ENCODE data around the gene OPN3. TPM values are rescaled to one million over a fixed set of nuclear protein-coding genes. Genes with fewer than 3 reads are reported as not detected.

Gene OPN3
- total and polyA plus RNA-seq, 2 donors (not counting 1 experiment from before 2014, with no cell fraction given) = 21.0 to 29.6 TPM

GRCh38 chr1:241615043-241615974 lies 24.9 kb downstream of the OPN3 start:
- Histone ChIP-seq H3K79me2 (ENCODE audit: control insufficient read depth, insufficient read depth, low read length) (peaks cover 7% of the 10 kb centered on the region), H3K9me3 (ENCODE audit: control extremely low read depth in 1 of 3, control insufficient read depth in 2 of 3, insufficient read depth in 1 of 3, low read length in 2 of 3) (no peaks in the 10 kb centered on the region), H3K4me2 (replicated peaks; ENCODE audit: low read depth, low read length, poor library complexity, severe bottlenecking) (no peak overlapping the region), H3K27me3 (replicated peaks in 1 of 4; ENCODE audit: control extremely low read depth in 1 of 4, control insufficient read depth in 3 of 4, insufficient read depth in 4 of 4, low read length in 3 of 4) (no peaks in the 10 kb centered on the region), H4K20me1 (ENCODE audit: control insufficient read depth, insufficient read depth, low read length, poor library complexity, severe bottlenecking) (peaks cover 8% of the 10 kb centered on the region), H3K4me3 (ENCODE audit: control extremely low read depth in 1 of 5, extremely low read depth in 1 of 5, insufficient read depth in 1 of 5, low read depth in 2 of 5, low read length in 4 of 5) (no peak overlapping the region), H3K27ac (ENCODE audit: low read length in 2 of 2) (no peak overlapping the region), H3K9ac (ENCODE audit: low read length) (no peak overlapping the region), H3K36me3 (replicated peaks in 1 of 2; ENCODE audit: control extremely low read depth in 1 of 2, control insufficient read depth in 1 of 2, extremely low read depth in 1 of 2, insufficient read depth in 2 of 2, low read length in 1 of 2) (peaks cover 0 to 4% of the 10 kb centered on the region in 2 experiments), H3K4me1 (ENCODE audit: control insufficient read depth in 2 of 2, insufficient read depth in 2 of 2, low read length in 2 of 2) (peaks cover 6 to 7% of the 10 kb centered on the region in 2 donors), H2AFZ (ENCODE audit: insufficient read depth, low read depth, low read length, poor library complexity, severe bottlenecking) (no peak overlapping the region)
- Mint-ChIP-seq H3K4me3 (no peak overlapping the region), H3K9me3 (ENCODE audit: insufficient read depth) (no peaks in the 10 kb centered on the region), H3K27me3 (no peaks in the 10 kb centered on the region), H3K4me1 (peaks cover 5% of the 10 kb centered on the region), H3K27ac (peak overlapping the region; percentile 23)
- no peak for DNase-seq
- POLR2A ChIA-PET = no interaction called here
- intact Hi-C loops (cut with micrococcal nuclease) = no loop called here
- CTCF ChIA-PET = interaction anchor here (0.7 to 5.9 kb wide), 3 partner anchors 11 to 22 kb away, joined by 4 to 62 read pairs (median 14); no protein-coding TSS in a partner anchor
- 98% methylated on average over 7 of the region's 8 CpGs for WGBS (ENCODE audit: insufficient coverage)
- TF ChIP-seq CTCF (IDR thresholded peaks at IDR 0.05) (no peak), EZH2 (IDR thresholded peaks at IDR 0.05; ENCODE audit: borderline replicate concordance, insufficient read depth, low read depth, low read length, poor library complexity, severe bottlenecking) (no peak)
- no peak for ATAC-seq (ENCODE audit: low read depth)

- ChIA-PET CTCF (interaction anchor here (0.6 to 5.9 kb wide), 5 partner anchors 12 to 383 kb away, joined by 3 to 62 read pairs (median 4); no protein-coding TSS in a partner anchor), POLR2A (no interaction called here)
- H3K36me3 ChIP-seq (replicated peaks in 1 of 2; ENCODE audit: control extremely low read depth in 1 of 2, control insufficient read depth in 1 of 2, extremely low read depth in 1 of 2, insufficient read depth in 2 of 2, low read length in 1 of 2) = peaks cover 0 to 7% of the 10 kb centered on the region in 2 experiments
- intact Hi-C loops (cut with micrococcal nuclease) = no loop called here
- Mint-ChIP-seq H3K9me3 (ENCODE audit: insufficient read depth) (no peaks in the 10 kb centered on the region), H3K4me3 (no peak overlapping the region), H3K27ac (peak overlapping the region; percentile 23), H3K4me1 (peaks cover 5% of the 10 kb centered on the region), H3K27me3 (no peaks in the 10 kb centered on the region)
- no peaks in the 10 kb centered on the region for H3K27me3 ChIP-seq (replicated peaks in 1 of 4; ENCODE audit: control extremely low read depth in 1 of 4, control insufficient read depth in 3 of 4, insufficient read depth in 4 of 4, low read length in 3 of 4)
- H3K4me3 ChIP-seq (ENCODE audit: control extremely low read depth in 1 of 5, extremely low read depth in 1 of 5, insufficient read depth in 1 of 5, low read depth in 2 of 5, low read length in 4 of 5) = no peak overlapping the region
- peaks cover 12% of the 10 kb centered on the region for H3K79me2 ChIP-seq (ENCODE audit: control insufficient read depth, insufficient read depth, low read length)
- ATAC-seq (ENCODE audit: low read depth) (no peak), DNase-seq (no peak)
- WGBS (ENCODE audit: insufficient coverage) = 86% methylated on average over 4 of the region's 4 CpGs
- no peak overlapping the region for H3K4me2 ChIP-seq (replicated peaks; ENCODE audit: low read depth, low read length, poor library complexity, severe bottlenecking)
- H2AFZ ChIP-seq (ENCODE audit: insufficient read depth, low read depth, low read length, poor library complexity, severe bottlenecking) = no peak overlapping the region
- no peak overlapping the region for H3K9ac ChIP-seq (ENCODE audit: low read length)
- H3K9me3 ChIP-seq (ENCODE audit: control extremely low read depth in 1 of 3, control insufficient read depth in 2 of 3, insufficient read depth in 1 of 3, low read length in 2 of 3) = no peaks in the 10 kb centered on the region
- no peak for TF ChIP-seq CTCF (IDR thresholded peaks at IDR 0.05)
- no peak for TF ChIP-seq EZH2 (IDR thresholded peaks at IDR 0.05; ENCODE audit: borderline replicate concordance, insufficient read depth, low read depth, low read length, poor library complexity, severe bottlenecking)
- H3K27ac ChIP-seq (ENCODE audit: low read length in 2 of 2) = no peak overlapping the region
- H3K4me1 ChIP-seq (ENCODE audit: control insufficient read depth in 2 of 2, insufficient read depth in 2 of 2, low read length in 2 of 2) = peaks cover 6 to 7% of the 10 kb centered on the region in 2 donors
- H4K20me1 ChIP-seq (ENCODE audit: control insufficient read depth, insufficient read depth, low read length, poor library complexity, severe bottlenecking) = peaks cover 8% of the 10 kb centered on the region
These were observed 25.6 kb downstream of the OPN3 start for GRCh38 chr1:241614572-241614971.

All from B cell (primary cell).